Measurements from ENCODE around the gene RAB31.

Gene RAB31

DNA sequence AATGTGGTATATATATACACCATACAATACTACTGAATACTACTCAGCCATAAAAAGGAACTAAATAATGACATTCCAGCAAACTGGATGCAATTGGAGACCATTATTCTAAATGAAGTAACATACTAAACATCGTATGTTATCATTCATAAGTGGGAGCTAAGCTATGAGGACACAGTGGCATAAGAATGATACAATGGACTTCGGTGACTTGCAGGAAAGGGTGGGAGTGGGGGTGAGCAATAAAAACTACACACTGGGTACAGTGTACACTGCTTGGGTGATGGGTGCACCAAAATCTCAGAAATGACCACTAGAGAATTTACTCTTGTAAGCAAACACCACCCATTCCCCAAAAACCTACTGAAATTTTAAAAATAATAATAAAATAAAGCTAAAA, 87.9 kb downstream of the RAB31 start:
- no peaks in the 10 kb centered on the region for H3K27me3 ChIP-seq (ENCODE audit: insufficient read depth, low read length)
- H3K9ac ChIP-seq (ENCODE audit: low read length): no peak overlapping the region
- no peaks in the 10 kb centered on the region for H3K4me1 ChIP-seq (ENCODE audit: insufficient read depth, low read length, severe bottlenecking)
- H3K9me3 ChIP-seq (ENCODE audit: low read length): no peaks in the 10 kb centered on the region
- no peaks in the 10 kb centered on the region for H4K20me1 ChIP-seq (ENCODE audit: insufficient read depth, low read length)
- TF ChIP-seq EZH2 (IDR thresholded peaks at IDR 0.05; ENCODE audit: borderline replicate concordance, low read length): no peak
- TF ChIP-seq, protein P1, sequence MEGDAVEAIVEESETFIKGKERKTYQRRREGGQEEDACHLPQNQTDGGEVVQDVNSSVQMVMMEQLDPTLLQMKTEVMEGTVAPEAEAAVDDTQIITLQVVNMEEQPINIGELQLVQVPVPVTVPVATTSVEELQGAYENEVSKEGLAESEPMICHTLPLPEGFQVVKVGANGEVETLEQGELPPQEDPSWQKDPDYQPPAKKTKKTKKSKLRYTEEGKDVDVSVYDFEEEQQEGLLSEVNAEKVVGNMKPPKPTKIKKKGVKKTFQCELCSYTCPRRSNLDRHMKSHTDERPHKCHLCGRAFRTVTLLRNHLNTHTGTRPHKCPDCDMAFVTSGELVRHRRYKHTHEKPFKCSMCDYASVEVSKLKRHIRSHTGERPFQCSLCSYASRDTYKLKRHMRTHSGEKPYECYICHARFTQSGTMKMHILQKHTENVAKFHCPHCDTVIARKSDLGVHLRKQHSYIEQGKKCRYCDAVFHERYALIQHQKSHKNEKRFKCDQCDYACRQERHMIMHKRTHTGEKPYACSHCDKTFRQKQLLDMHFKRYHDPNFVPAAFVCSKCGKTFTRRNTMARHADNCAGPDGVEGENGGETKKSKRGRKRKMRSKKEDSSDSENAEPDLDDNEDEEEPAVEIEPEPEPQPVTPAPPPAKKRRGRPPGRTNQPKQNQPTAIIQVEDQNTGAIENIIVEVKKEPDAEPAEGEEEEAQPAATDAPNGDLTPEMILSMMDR (IDR thresholded peaks at IDR 0.05; ENCODE audit: low read length): no peak
- no peaks in the 10 kb centered on the region for H3F3A ChIP-seq (ENCODE audit: insufficient read depth, low read length)
- H3K36me3 ChIP-seq (ENCODE audit: insufficient read depth, low read length): no peaks in the 10 kb centered on the region
- no peak overlapping the region for H3K27ac ChIP-seq (ENCODE audit: low read depth, low read length, poor library complexity, severe bottlenecking)
- no peaks in the 10 kb centered on the region for H3K79me2 ChIP-seq (ENCODE audit: insufficient read depth, low read length)
- H3K9me2 ChIP-seq (ENCODE audit: low read depth, low read length): no peaks in the 10 kb centered on the region
- no peak overlapping the region for H2AFZ ChIP-seq (ENCODE audit: low read length)
- no peak overlapping the region for H3K4me2 ChIP-seq (ENCODE audit: low read length)
- H3K4me3 ChIP-seq (ENCODE audit: low read depth, low read length, poor library complexity, severe bottlenecking): no peak overlapping the region

DNA sequence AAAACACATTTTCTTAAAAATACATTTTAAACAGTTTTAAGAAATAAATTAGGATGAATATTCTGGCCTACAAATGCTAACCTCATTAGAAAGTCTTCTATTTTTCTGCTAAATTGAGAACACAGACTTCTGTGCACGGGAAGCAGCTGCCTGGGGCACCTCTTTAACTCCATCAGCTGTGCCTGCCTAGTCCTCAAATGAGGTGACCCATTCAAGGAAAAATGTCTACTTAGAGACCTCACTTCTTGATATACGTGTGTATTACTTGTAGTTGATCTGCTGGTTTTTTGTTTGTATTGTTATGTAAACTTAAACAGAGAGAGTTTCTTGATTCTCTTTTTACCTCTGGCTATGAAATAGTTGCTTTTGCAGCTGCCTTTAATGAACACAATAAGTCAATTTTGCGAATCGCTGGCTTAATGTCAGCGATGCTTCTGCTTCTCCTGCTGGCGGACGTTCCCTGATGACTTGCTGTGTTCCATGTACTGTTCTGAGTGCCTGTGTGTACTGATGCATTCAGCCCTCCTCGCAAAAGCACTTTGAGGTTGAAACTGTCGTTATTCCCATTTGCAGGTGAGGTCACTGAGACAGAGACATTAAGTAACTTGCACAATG, 88.9 kb downstream of the RAB31 start:
- Histone ChIP-seq H3K9me3 (ENCODE audit: low read length) (no peaks in the 10 kb centered on the region), H3F3A (ENCODE audit: insufficient read depth, low read length) (no peaks in the 10 kb centered on the region), H3K79me2 (ENCODE audit: insufficient read depth, low read length) (no peaks in the 10 kb centered on the region), H3K4me2 (ENCODE audit: low read length) (no peak overlapping the region), H3K27me3 (ENCODE audit: insufficient read depth, low read length) (no peaks in the 10 kb centered on the region), H3K4me1 (ENCODE audit: insufficient read depth, low read length, severe bottlenecking) (no peaks in the 10 kb centered on the region), H3K9me2 (ENCODE audit: low read depth, low read length) (no peaks in the 10 kb centered on the region), H4K20me1 (ENCODE audit: insufficient read depth, low read length) (no peaks in the 10 kb centered on the region), H3K27ac (ENCODE audit: low read depth, low read length, poor library complexity, severe bottlenecking) (no peak overlapping the region), H3K36me3 (ENCODE audit: insufficient read depth, low read length) (no peaks in the 10 kb centered on the region), H2AFZ (ENCODE audit: low read length) (no peak overlapping the region), H3K4me3 (ENCODE audit: low read depth, low read length, poor library complexity, severe bottlenecking) (no peak overlapping the region), H3K9ac (ENCODE audit: low read length) (no peak overlapping the region)
- TF ChIP-seq EZH2 (IDR thresholded peaks at IDR 0.05; ENCODE audit: borderline replicate concordance, low read length): no peak
- TF ChIP-seq, protein P1 (IDR thresholded peaks at IDR 0.05; ENCODE audit: low read length): no peak

DNA sequence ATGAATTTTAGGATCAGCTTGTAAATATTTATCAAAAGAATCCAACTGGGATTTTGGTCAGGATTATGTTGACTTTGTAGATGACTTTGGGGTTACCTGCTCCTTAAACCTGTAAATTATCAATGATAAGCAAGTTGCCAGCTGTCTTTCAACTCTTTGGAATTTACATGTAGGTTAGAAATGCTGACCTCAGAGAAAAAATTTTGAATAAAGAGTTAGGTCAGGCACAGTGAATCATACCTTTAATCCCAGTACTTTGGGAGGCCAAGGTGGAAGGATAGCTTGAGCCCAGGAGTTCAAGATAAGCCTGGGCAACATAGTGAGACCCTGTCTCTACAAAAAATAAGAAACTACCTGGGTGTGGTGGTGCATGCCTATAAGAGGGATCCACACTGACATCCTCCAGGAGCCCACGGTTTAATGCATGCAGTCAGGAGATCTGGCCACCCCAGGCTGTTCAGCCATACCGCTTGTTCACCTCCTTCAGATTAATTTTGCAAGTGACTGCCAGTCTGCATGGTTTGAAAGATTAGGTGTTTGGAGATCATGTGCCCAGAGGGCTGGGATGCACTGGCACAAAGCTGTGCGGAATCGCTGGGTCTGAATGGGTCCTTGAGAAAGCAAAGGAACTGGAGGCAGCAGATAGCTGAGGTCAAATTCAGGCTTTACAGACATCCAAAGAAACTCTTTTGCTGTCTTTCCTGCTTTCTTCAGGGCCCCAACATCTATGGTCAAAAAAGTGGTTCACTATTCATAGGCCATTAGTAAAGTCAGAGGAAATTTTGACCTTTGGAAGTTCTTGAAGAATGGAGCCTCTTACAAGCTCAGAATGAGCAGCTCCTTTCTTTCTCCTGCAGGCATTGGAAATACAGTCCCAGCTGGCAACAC, 94.3 kb downstream of the RAB31 start:
- Histone ChIP-seq H3K4me1 (ENCODE audit: insufficient read depth, low read length, severe bottlenecking) (no peaks in the 10 kb centered on the region), H3K27ac (ENCODE audit: low read depth, low read length, poor library complexity, severe bottlenecking) (no peak overlapping the region), H4K20me1 (ENCODE audit: insufficient read depth, low read length) (no peaks in the 10 kb centered on the region), H3K36me3 (ENCODE audit: insufficient read depth, low read length) (no peaks in the 10 kb centered on the region), H3K9ac (ENCODE audit: low read length) (no peak overlapping the region), H2AFZ (ENCODE audit: low read length) (no peak overlapping the region), H3K4me3 (ENCODE audit: low read depth, low read length, poor library complexity, severe bottlenecking) (no peak overlapping the region), H3K9me3 (ENCODE audit: low read length) (no peaks in the 10 kb centered on the region), H3K79me2 (ENCODE audit: insufficient read depth, low read length) (no peaks in the 10 kb centered on the region), H3K9me2 (ENCODE audit: low read depth, low read length) (no peaks in the 10 kb centered on the region), H3K27me3 (ENCODE audit: insufficient read depth, low read length) (0 out of 2 replicates have a peak, but pooled peaks cover 6% of the 10 kb centered on the region), H3F3A (ENCODE audit: insufficient read depth, low read length) (no peaks in the 10 kb centered on the region), H3K4me2 (ENCODE audit: low read length) (no peak overlapping the region)
- TF ChIP-seq EZH2 (IDR thresholded peaks at IDR 0.05; ENCODE audit: borderline replicate concordance, low read length): no peak
- TF ChIP-seq, protein P1 (IDR thresholded peaks at IDR 0.05; ENCODE audit: low read length): no peak
